ENCODE data around the gene MOCS1.
A peak's percentile ranks its signal among the peaks of the same experiment; 100 is the strongest.

GRCh38 chr6:39980839-39981580, 46.7 kb upstream of the MOCS1 start:
- TF ChIP-seq EZH2 (IDR thresholded peaks at IDR 0.05; ENCODE audit: low read length, missing control alignments) (no peak), CTCF (conservative IDR thresholded peaks at IDR 0.05 in 1 of 2, IDR thresholded peaks at IDR 0.05 in 1 of 2; ENCODE audit: low read depth in 1 of 2, low read length in 2 of 2) (peak; percentile 43 to 51)
